ENCODE measurements around the gene TRPV6.

DNA sequence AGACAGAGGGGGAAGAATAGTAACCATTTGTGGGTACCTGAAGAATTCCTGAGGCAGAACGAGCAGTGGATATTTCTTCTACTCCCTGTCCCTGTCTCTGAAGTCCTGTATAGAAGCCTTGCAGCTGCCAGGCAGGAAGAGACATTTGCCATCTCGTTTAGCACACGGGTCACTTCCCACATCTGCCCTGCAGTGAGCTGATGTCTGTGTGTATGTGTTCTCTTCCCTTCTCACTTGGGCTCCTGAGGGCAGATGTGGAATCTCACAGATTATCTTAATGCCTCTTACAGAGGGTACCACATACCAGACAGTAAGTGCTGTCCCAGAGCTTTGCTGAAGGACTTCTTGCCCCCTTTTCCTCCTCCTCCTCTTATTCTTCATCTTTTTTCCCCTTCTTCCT is 14.1 kb upstream of the TRPV6 start:
- TF ChIP-seq, protein P1, sequence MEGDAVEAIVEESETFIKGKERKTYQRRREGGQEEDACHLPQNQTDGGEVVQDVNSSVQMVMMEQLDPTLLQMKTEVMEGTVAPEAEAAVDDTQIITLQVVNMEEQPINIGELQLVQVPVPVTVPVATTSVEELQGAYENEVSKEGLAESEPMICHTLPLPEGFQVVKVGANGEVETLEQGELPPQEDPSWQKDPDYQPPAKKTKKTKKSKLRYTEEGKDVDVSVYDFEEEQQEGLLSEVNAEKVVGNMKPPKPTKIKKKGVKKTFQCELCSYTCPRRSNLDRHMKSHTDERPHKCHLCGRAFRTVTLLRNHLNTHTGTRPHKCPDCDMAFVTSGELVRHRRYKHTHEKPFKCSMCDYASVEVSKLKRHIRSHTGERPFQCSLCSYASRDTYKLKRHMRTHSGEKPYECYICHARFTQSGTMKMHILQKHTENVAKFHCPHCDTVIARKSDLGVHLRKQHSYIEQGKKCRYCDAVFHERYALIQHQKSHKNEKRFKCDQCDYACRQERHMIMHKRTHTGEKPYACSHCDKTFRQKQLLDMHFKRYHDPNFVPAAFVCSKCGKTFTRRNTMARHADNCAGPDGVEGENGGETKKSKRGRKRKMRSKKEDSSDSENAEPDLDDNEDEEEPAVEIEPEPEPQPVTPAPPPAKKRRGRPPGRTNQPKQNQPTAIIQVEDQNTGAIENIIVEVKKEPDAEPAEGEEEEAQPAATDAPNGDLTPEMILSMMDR (IDR thresholded peaks at IDR 0.05; ENCODE audit: insufficient read depth, low read length, poor library complexity, severe bottlenecking) = no peak
- TF ChIP-seq EZH2phosphoT487 (conservative IDR thresholded peaks at IDR 0.05; ENCODE audit: low read length) = no peak
